ENCODE data around the gene PROZ. TPM values are rescaled to one million over a fixed set of nuclear protein-coding genes. Genes with fewer than 3 reads are reported as not detected.
A peak's percentile ranks its signal among the peaks of the same experiment; 100 is the strongest.

Gene PROZ
- total and polyA plus RNA-seq, 2 experiments from 2014 or later, result not detected

DNA sequence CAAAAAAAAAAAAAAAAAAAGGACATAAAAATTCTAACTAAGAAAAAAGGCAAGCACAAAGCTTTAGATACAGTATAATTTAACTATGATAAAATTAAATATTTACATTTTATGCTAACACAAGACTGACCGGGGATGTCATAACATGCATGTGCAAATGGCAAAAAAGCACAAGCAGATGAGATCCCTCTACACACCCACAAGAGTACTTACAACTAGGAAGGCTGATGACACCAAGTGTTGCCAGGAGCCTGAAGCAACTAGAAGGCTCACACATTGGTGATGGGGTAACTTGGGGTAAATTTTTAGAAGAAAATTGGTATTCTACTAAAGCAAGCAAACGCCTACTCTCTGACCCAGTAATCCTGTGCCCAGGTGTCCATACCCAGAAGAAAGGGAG lies 43.4 kb downstream of the PROZ start:
- no peak overlapping the region for H2AFZ ChIP-seq
- H3K9ac ChIP-seq, result no peak overlapping the region
- H3K36me3 ChIP-seq (ENCODE audit: low read depth), result peaks cover 27% of the 10 kb centered on the region
- H3K4me3 ChIP-seq, result no peak overlapping the region
- no peaks in the 10 kb centered on the region for H3K9me3 ChIP-seq (ENCODE audit: low read depth)
- WGBS, 2 experiments (ENCODE audit: low coverage in 1 of 2, low lambda C conversion rate in 2 of 2, missing lambda C conversion rate in 2 of 2), result 96 to 100% methylated on average over 2 of the region's 2 CpGs
- H3K9me2 ChIP-seq (ENCODE audit: insufficient read depth), result no peaks in the 10 kb centered on the region
- peaks cover 100% of the 10 kb centered on the region for H3K79me2 ChIP-seq (ENCODE audit: insufficient read depth)
- H3K4me2 ChIP-seq (ENCODE audit: unreplicated experiment), result no peak overlapping the region
- peaks cover 21% of the 10 kb centered on the region for H3K4me1 ChIP-seq (ENCODE audit: insufficient read depth)
- TF ChIP-seq EZH2phosphoT487 (IDR thresholded peaks at IDR 0.05; ENCODE audit: insufficient read depth, low read depth) (no peak), EZH2 (IDR thresholded peaks at IDR 0.05; ENCODE audit: insufficient read depth, poor library complexity, severe bottlenecking) (no peak)
- no peaks in the 10 kb centered on the region for H3K27me3 ChIP-seq (replicated peaks; ENCODE audit: insufficient read depth)
- no peaks in the 10 kb centered on the region for H4K20me1 ChIP-seq (ENCODE audit: insufficient read depth)
- H3K27ac ChIP-seq, result no peak overlapping the region
- in situ Hi-C loops (cut with MboI), result no loop called here
- no peak for DNase-seq
- peaks cover 13% of the 10 kb centered on the region; the same call in 1 of the 2 replicates for H3F3A ChIP-seq (ENCODE audit: insufficient read depth)

DNA sequence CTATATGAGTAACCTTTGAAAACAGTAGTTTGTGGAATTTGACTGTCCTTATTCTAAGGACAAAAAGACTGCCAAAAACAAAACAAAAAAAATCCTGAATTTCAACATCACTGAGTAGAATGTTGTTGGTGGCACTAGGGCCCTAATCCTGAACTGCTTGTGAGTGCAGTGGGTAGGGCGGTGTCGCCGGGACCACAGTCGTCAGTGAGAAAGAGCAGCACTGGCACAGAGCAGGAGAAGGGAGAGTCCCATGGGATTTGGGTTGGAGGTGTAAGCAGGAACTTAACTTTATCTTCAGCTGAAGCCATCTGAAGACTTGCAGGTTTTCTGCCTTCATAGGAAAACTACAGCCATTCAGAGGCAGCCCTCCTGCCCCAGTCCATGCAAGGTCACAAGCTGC lies 44.5 kb downstream of the PROZ start:
- Histone ChIP-seq H3K9me3 (ENCODE audit: low read depth) (no peaks in the 10 kb centered on the region), H3K4me3 (no peak overlapping the region), H2AFZ (no peak overlapping the region), H3K9me2 (ENCODE audit: insufficient read depth) (no peaks in the 10 kb centered on the region), H3K27ac (no peak overlapping the region), H3K9ac (no peak overlapping the region), H4K20me1 (ENCODE audit: insufficient read depth) (no peaks in the 10 kb centered on the region), H3F3A (ENCODE audit: insufficient read depth) (peaks cover 21% of the 10 kb centered on the region), H3K79me2 (ENCODE audit: insufficient read depth) (peaks cover 100% of the 10 kb centered on the region), H3K36me3 (ENCODE audit: low read depth) (peaks cover 16% of the 10 kb centered on the region; the same call in 1 of the 2 replicates), H3K4me2 (ENCODE audit: unreplicated experiment) (no peak overlapping the region), H3K27me3 (replicated peaks; ENCODE audit: insufficient read depth) (no peaks in the 10 kb centered on the region), H3K4me1 (ENCODE audit: insufficient read depth) (peaks cover 29% of the 10 kb centered on the region)
- peak; percentile 12 for DNase-seq
- in situ Hi-C loops (cut with MboI), result no loop called here
- TF ChIP-seq EZH2 (IDR thresholded peaks at IDR 0.05; ENCODE audit: insufficient read depth, poor library complexity, severe bottlenecking), result no peak
- TF ChIP-seq EZH2phosphoT487 (IDR thresholded peaks at IDR 0.05; ENCODE audit: insufficient read depth, low read depth), result no peak
- WGBS, 2 experiments (ENCODE audit: low coverage in 1 of 2, low lambda C conversion rate in 2 of 2, missing lambda C conversion rate in 2 of 2), result 82 to 92% methylated on average over 4 of the region's 4 CpGs

DNA sequence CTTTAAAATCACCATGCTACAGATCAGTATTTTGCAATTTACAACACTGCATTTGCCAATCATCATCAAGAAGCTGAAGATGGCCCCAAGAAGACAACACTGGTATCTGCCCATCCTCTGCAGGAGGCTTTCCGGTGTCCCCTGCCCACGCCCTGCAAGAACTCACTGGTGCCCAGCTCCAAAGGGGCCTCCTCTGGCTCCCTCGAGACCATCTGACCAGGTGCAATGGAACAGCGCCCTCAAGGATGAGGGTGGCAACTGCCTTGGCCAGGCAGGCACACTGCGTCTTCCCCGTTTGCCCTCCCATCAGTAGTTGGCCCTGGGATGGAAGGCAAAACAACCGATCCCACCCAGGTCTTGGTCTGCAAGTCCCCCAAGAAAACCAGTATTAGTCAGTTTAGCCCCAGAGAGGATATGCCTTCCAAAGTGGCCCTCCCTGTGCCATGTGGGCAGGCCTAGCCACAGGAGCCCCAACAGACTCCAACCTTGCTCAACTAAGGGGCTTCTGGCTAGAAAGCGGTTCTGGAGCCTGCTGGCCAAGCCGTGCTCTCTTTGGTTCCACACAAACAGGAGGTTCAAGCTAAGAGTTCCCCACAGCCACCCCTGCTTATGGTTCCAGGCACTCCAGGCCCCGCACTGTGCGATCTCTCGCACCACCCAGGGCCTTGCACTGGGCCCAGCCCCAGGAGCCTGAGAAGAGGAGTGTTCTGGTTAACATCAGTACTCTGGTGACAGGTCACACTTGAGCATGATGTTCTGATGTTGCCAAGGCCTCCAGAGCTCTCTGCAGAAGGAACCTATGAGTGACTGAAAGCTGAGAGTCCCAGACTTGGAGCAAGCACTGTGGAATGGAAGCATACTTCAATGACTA lies 45.3 kb downstream of the PROZ start:
- Histone ChIP-seq H3K27me3 (replicated peaks; ENCODE audit: insufficient read depth) (no peaks in the 10 kb centered on the region), H3K9ac (no peak overlapping the region), H3F3A (ENCODE audit: insufficient read depth) (peaks cover 21% of the 10 kb centered on the region), H3K9me2 (ENCODE audit: insufficient read depth) (no peaks in the 10 kb centered on the region), H2AFZ (no peak overlapping the region), H3K4me3 (no peak overlapping the region), H4K20me1 (ENCODE audit: insufficient read depth) (no peaks in the 10 kb centered on the region), H3K36me3 (ENCODE audit: low read depth) (peaks cover 9% of the 10 kb centered on the region; the same call in 1 of the 2 replicates), H3K4me2 (ENCODE audit: unreplicated experiment) (no peak overlapping the region), H3K79me2 (ENCODE audit: insufficient read depth) (peaks cover 93% of the 10 kb centered on the region), H3K4me1 (ENCODE audit: insufficient read depth) (peaks cover 29% of the 10 kb centered on the region), H3K9me3 (ENCODE audit: low read depth) (no peaks in the 10 kb centered on the region), H3K27ac (no peak overlapping the region)
- 89 to 90% methylated on average over 12 of the region's 12 CpGs for WGBS, 2 experiments (ENCODE audit: low coverage in 1 of 2, low lambda C conversion rate in 2 of 2, missing lambda C conversion rate in 2 of 2)
- in situ Hi-C loops (cut with MboI), result no loop called here
- no peak for TF ChIP-seq EZH2 (IDR thresholded peaks at IDR 0.05; ENCODE audit: insufficient read depth, poor library complexity, severe bottlenecking)
- TF ChIP-seq EZH2phosphoT487 (IDR thresholded peaks at IDR 0.05; ENCODE audit: insufficient read depth, low read depth), result no peak
- no peak for DNase-seq

DNA sequence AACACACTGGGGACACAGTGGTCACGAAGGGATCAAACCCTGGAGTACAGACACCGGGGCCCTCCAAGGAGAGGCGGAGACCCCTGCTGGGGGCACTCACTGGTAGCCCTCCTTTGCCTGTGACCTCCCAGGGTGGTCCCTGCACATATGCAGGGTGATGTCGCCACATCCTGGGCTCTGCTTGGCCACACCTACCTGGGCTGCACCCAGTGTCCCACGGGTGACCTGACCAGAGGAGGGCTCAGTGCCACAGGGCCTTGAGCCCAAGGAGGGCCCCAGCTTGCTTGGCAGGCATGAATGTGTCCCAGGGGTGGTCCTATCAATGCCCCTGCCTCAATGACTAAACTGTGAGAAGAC lies 45.9 kb downstream of the PROZ start:
- H3K4me3 ChIP-seq, result no peak overlapping the region
- H3K27ac ChIP-seq, result no peak overlapping the region
- peaks cover 4% of the 10 kb centered on the region; the same call in 1 of the 2 replicates for H3K36me3 ChIP-seq (ENCODE audit: low read depth)
- TF ChIP-seq EZH2 (IDR thresholded peaks at IDR 0.05; ENCODE audit: insufficient read depth, poor library complexity, severe bottlenecking), result no peak
- TF ChIP-seq EZH2phosphoT487 (IDR thresholded peaks at IDR 0.05; ENCODE audit: insufficient read depth, low read depth), result no peak
- H3K27me3 ChIP-seq (replicated peaks; ENCODE audit: insufficient read depth), result no peaks in the 10 kb centered on the region
- H2AFZ ChIP-seq, result no peak overlapping the region
- in situ Hi-C loops (cut with MboI), result no loop called here
- peaks cover 87% of the 10 kb centered on the region for H3K79me2 ChIP-seq (ENCODE audit: insufficient read depth)
- H3K9ac ChIP-seq, result no peak overlapping the region
- 46 to 49% methylated on average over 5 of the region's 5 CpGs for WGBS, 2 experiments (ENCODE audit: low coverage in 1 of 2, low lambda C conversion rate in 2 of 2, missing lambda C conversion rate in 2 of 2)
- H3K9me3 ChIP-seq (ENCODE audit: low read depth), result no peaks in the 10 kb centered on the region
- DNase-seq, result no peak
- H3K4me1 ChIP-seq (ENCODE audit: insufficient read depth), result peaks cover 29% of the 10 kb centered on the region
- H3F3A ChIP-seq (ENCODE audit: insufficient read depth), result peaks cover 21% of the 10 kb centered on the region
- no peak overlapping the region for H3K4me2 ChIP-seq (ENCODE audit: unreplicated experiment)
- H4K20me1 ChIP-seq (ENCODE audit: insufficient read depth), result no peaks in the 10 kb centered on the region
- no peaks in the 10 kb centered on the region for H3K9me2 ChIP-seq (ENCODE audit: insufficient read depth)
